OCI-LY1 (cell line): Measurements from ENCODE around the gene ZNF606.

Experiments
- EZH2 ChIP-seq: fragments of 200-600 bp; sonication (generic), shearing (Covaris generic); IDR thresholded peaks from 2 replicates; pipeline ENCODE4 v1.8.0; 2017; ENCODE audit warnings: borderline replicate concordance, mixed run types, mild to moderate bottlenecking, antibody characterized with exemption, low read length, moderate library complexity, mixed read lengths
- TF ChIP-seq, protein P1 (sequence below): fragments of 200-600 bp; sonication (generic), shearing (Covaris generic); IDR thresholded peaks from 2 replicates; pipeline ENCODE4 v1.5.1; 2017; ENCODE audit warnings: mild to moderate bottlenecking, antibody characterized with exemption, low read length, moderate library complexity, mixed read lengths

GRCh38 chr19:58022283-58022660, 19.7 kb upstream of the ZNF606 start:
- TF ChIP-seq, protein P1, sequence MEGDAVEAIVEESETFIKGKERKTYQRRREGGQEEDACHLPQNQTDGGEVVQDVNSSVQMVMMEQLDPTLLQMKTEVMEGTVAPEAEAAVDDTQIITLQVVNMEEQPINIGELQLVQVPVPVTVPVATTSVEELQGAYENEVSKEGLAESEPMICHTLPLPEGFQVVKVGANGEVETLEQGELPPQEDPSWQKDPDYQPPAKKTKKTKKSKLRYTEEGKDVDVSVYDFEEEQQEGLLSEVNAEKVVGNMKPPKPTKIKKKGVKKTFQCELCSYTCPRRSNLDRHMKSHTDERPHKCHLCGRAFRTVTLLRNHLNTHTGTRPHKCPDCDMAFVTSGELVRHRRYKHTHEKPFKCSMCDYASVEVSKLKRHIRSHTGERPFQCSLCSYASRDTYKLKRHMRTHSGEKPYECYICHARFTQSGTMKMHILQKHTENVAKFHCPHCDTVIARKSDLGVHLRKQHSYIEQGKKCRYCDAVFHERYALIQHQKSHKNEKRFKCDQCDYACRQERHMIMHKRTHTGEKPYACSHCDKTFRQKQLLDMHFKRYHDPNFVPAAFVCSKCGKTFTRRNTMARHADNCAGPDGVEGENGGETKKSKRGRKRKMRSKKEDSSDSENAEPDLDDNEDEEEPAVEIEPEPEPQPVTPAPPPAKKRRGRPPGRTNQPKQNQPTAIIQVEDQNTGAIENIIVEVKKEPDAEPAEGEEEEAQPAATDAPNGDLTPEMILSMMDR = no peak
- TF ChIP-seq EZH2 = no peak
